Keratinocyte (primary cell): ENCODE results near the gene SERP2. TPM values are rescaled to one million over a fixed set of nuclear protein-coding genes. Genes with fewer than 3 reads are reported as not detected.

ENCODE experiments used
- DNase-seq: peaks from one replicate; pipeline ENCODE4 v3.0.0-alpha.2; 2011; ENCODE audit warnings: low read depth, missing footprints, low spot score
- FAIRE-seq: peaks from 2 replicates; lab custom pipeline; 2011; peaks lifted over from hg19 to GRCh38; lab: Jason Lieb, UNC
- H2AFZ ChIP-seq: 2 replicates; pipeline ENCODE4 v1.6.0; 2012; ENCODE audit warnings: low read length, control low read depth, inconsistent platforms; ENCODE audit not compliant: control insufficient read depth
- H3K27ac ChIP-seq: 2 replicates; pipeline ENCODE4 v1.5.1; 2011; ENCODE audit warnings: low read length; ENCODE audit not compliant: control insufficient read depth, insufficient read depth
- H3K27me3 ChIP-seq: 3 replicates; pipeline ENCODE4 v1.6.0; 2011; ENCODE audit warnings: low read length; ENCODE audit not compliant: control insufficient read depth, insufficient read depth; ENCODE audit errors: extremely low read depth
- H3K36me3 ChIP-seq, 2 experiments: 2 replicates in 1 of 2; 3 replicates in 1 of 2; pipeline ENCODE4 v1.5.1; 2011; ENCODE audit warnings: low read length in 2 of 2, mild to moderate bottlenecking in 1 of 2; ENCODE audit not compliant: control insufficient read depth in 2 of 2, insufficient read depth in 2 of 2; ENCODE audit errors: extremely low read depth in 1 of 2
- H3K4me1 ChIP-seq: 3 replicates; pipeline ENCODE4 v1.5.1; 2011; ENCODE audit warnings: low read length; ENCODE audit not compliant: control insufficient read depth, insufficient read depth; ENCODE audit errors: extremely low read depth
- H3K4me2 ChIP-seq: 3 replicates; pipeline ENCODE4 v1.6.0; 2011; ENCODE audit warnings: low read depth, low read length; ENCODE audit not compliant: control insufficient read depth, insufficient read depth; ENCODE audit errors: extremely low read depth
- H3K4me3 ChIP-seq, 3 experiments: fragments of 200-600 bp in 1 of 3; sonication (generic) in 1 of 3; 2 replicates in 2 of 3; 3 replicates in 1 of 3; pipeline ENCODE4 v1.5.1; 2011 to 2016; ENCODE audit warnings: low read length in 3 of 3, mild to moderate bottlenecking in 3 of 3, control low read depth in 2 of 3, inconsistent platforms in 1 of 3, low read depth in 1 of 3, mixed read lengths in 1 of 3, mixed run types in 1 of 3, moderate library complexity in 1 of 3; ENCODE audit not compliant: control insufficient read depth in 2 of 3, insufficient read depth in 2 of 3; ENCODE audit errors: extremely low read depth in 1 of 3
- H3K79me2 ChIP-seq: 2 replicates; pipeline ENCODE4 v1.6.0; 2012; ENCODE audit warnings: low read length; ENCODE audit not compliant: control insufficient read depth, insufficient read depth
- H3K9ac ChIP-seq: 3 replicates; pipeline ENCODE4 v1.6.0; 2011; ENCODE audit warnings: low read length; ENCODE audit not compliant: control insufficient read depth, insufficient read depth; ENCODE audit errors: extremely low read depth
- H3K9me1 ChIP-seq: 3 replicates; pipeline ENCODE4 v1.6.0; 2011; ENCODE audit warnings: low read length; ENCODE audit not compliant: control insufficient read depth, insufficient read depth; ENCODE audit errors: extremely low read depth
- H3K9me3 ChIP-seq: 2 replicates; pipeline ENCODE4 v1.5.1; 2012; ENCODE audit warnings: low read depth, low read length; ENCODE audit not compliant: control insufficient read depth
- H4K20me1 ChIP-seq: 3 replicates; pipeline ENCODE4 v1.6.0; 2011; ENCODE audit warnings: low read length; ENCODE audit not compliant: control insufficient read depth, insufficient read depth; ENCODE audit errors: extremely low read depth
- EZH2 ChIP-seq: IDR thresholded peaks from one replicate; pipeline ENCODE4 v1.6.1; 2012; ENCODE audit warnings: inconsistent platforms, mild to moderate bottlenecking, low read length, moderate library complexity
- dilution Hi-C: fragments of 300-500 bp; cut with MboI; formaldehyde crosslinking; loops from one replicate; pipeline ENCODE4 v1.7.0; 2020; ENCODE audit warnings: low sequenced_read_pairs; ENCODE audit not compliant: extremely low pct_ligation_motif_present
- polyA plus RNA-seq, 5 experiments: library from polyadenylated mRNA; depleted of rRNA in 3 of 5; stranded (reverse) in 3 of 5; stranded (forward) in 1 of 5; unstranded in 1 of 5; fragments of >200 nt; gene quantifications; 1 replicate in 1 of 5; 2 replicates in 3 of 5; 3 replicates in 1 of 5; pipeline versions ENCODE4 v1.2.1 to v1.2.3, GENCODE V29; 2011 to 2012; ENCODE audit warnings: missing spikeins in 2 of 5, low read depth in 1 of 5, low replicate concordance in 1 of 5
- TF ChIP-seq, protein P1 (sequence below), 3 experiments: IDR thresholded peaks in 1 of 3; conservative IDR thresholded peaks in 1 of 3; optimal IDR thresholded peaks in 1 of 3; 2 replicates in 2 of 3; 3 replicates in 1 of 3; pipeline versions ENCODE3 to v1.5.1; 2011; ENCODE audit warnings: low read length in 3 of 3, mild to moderate bottlenecking in 3 of 3, moderate library complexity in 2 of 3, control low read depth in 1 of 3, inconsistent platforms in 1 of 3; ENCODE audit not compliant: insufficient read depth in 2 of 3; ENCODE audit errors: extremely low read depth in 1 of 3

SERP2 gene
- polyA plus RNA-seq, 1 donor (not counting 4 experiments of a cell fraction or from before 2014, with no cell fraction given), result 0.45 TPM

DNA sequence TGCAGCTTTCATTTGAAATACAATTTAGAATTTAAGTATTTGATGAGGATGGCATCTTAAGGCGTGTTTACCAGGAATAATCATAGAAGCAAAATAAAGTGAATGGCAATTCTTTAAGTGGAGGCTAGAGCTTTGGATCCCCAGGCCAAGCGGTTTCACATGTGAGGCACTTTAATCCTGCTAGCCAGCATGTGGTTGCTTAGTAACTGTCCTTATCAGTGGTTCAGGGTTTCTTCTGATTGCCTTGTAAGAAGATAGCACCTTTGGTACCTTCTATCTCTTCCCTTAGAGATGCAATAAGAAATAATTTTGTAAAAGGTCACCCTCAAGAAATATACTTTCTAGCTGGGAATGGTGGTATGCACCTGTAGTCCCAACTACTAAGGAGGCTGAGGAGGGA, 38.9 kb upstream of the SERP2 start:
- Histone ChIP-seq H3K27me3 (no peaks in the 10 kb centered on the region), H3K4me1 (peaks cover 5% of the 10 kb centered on the region), H3K9ac (no peak overlapping the region), H3K79me2 (no peaks in the 10 kb centered on the region), H3K9me1 (no peaks in the 10 kb centered on the region), H4K20me1 (no peaks in the 10 kb centered on the region), H3K27ac (no peak overlapping the region), H3K9me3 (no peaks in the 10 kb centered on the region), H3K4me3 (no peak overlapping the region), H3K4me2 (no peak overlapping the region), H2AFZ (no peak overlapping the region), H3K36me3 (no peaks in the 10 kb centered on the region)
- dilution Hi-C loops, result no loop called here
- no peak for DNase-seq
- no peak for FAIRE-seq
- no peak for TF ChIP-seq EZH2
- TF ChIP-seq, protein P1, sequence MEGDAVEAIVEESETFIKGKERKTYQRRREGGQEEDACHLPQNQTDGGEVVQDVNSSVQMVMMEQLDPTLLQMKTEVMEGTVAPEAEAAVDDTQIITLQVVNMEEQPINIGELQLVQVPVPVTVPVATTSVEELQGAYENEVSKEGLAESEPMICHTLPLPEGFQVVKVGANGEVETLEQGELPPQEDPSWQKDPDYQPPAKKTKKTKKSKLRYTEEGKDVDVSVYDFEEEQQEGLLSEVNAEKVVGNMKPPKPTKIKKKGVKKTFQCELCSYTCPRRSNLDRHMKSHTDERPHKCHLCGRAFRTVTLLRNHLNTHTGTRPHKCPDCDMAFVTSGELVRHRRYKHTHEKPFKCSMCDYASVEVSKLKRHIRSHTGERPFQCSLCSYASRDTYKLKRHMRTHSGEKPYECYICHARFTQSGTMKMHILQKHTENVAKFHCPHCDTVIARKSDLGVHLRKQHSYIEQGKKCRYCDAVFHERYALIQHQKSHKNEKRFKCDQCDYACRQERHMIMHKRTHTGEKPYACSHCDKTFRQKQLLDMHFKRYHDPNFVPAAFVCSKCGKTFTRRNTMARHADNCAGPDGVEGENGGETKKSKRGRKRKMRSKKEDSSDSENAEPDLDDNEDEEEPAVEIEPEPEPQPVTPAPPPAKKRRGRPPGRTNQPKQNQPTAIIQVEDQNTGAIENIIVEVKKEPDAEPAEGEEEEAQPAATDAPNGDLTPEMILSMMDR (optimal IDR thresholded peaks at IDR 0.05 in 1 of 3, IDR thresholded peaks at IDR 0.05 in 1 of 3, conservative IDR thresholded peaks at IDR 0.05 in 1 of 3; ENCODE audit: extremely low read depth in 1 of 3, insufficient read depth in 2 of 3, low read length in 3 of 3), result no peak

DNA sequence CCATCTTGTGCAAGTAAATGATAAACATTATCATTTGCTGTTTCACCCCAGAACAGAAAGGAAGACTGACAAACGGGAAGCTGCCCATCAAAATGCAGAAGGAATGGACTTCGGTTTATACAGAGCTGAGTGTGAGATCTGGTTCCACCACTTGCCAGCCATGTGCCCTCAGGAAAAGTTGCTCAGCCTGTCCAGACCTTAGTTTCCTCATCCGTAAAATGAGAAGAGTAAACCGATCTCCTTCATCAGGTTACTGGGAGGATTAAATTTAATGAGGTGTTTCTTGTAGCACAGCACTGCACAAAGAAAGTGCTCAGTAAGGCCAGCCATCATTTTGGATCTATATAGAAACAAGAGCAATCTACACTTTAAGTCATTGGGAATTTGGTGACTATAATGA, 36.7 kb upstream of the SERP2 start:
- Histone ChIP-seq H2AFZ (no peak overlapping the region), H3K27me3 (no peaks in the 10 kb centered on the region), H3K79me2 (no peaks in the 10 kb centered on the region), H3K9me3 (no peaks in the 10 kb centered on the region), H3K9me1 (no peaks in the 10 kb centered on the region), H3K9ac (no peak overlapping the region), H3K36me3 (no peaks in the 10 kb centered on the region), H3K4me2 (no peak overlapping the region), H4K20me1 (no peaks in the 10 kb centered on the region), H3K27ac (no peak overlapping the region), H3K4me1 (peaks cover under 1% of the 10 kb centered on the region), H3K4me3 (no peak overlapping the region)
- DNase-seq, result no peak
- dilution Hi-C loops, result no loop called here
- peak; percentile 49 for FAIRE-seq
- TF ChIP-seq, protein P1 (optimal IDR thresholded peaks at IDR 0.05 in 1 of 3, IDR thresholded peaks at IDR 0.05 in 1 of 3, conservative IDR thresholded peaks at IDR 0.05 in 1 of 3; ENCODE audit: extremely low read depth in 1 of 3, insufficient read depth in 2 of 3, low read length in 3 of 3), result no peak
- no peak for TF ChIP-seq EZH2
